IPS-NIHi7 (cell line): ENCODE measurements around the gene ZBTB8OS.
A peak's percentile ranks its signal among the peaks of the same experiment; 100 is the strongest.
"Not testable (repeated sequence)": the region's sequence is repeated elsewhere in the genome, so short reads cannot be mapped to it uniquely, and the experiment has no call there.

Source experiments
- DNase-seq: peaks from one replicate; pipeline ENCODE4 v3.0.0; 2012; ENCODE audit warnings: mixed read lengths; ENCODE audit errors: extremely low spot score

The ZBTB8OS gene

DNA sequence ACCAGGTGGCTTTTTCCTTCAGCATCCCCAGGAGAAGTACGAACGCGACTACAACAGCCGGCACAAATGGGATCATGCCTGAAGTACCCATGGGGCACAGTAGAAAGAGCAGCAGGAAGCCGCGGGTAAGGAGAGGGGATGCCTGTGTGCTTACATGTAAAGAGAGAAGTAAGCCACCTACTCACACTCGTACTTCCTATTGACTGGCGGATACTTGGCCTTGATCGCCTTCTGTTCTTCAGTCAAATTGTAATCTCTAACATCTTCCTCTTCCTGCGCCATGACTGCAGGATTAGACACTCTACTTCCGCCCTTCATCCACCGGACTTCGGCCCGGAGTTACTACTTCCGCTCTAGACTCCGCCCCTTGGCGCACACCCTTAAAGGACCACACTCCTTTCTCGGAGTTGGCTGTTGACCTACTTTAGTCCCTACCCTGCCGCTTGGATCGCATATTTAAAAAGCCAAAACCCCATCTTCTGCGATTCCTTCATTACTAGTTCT, at the start of gene ZBTB8OS:
TSS of gene ZBTB8OS (minus strand) at position 303 of the 504 bp plus-strand sequence. CDS start at position 282, 21 bp downstream.
- peak; percentile 86 for DNase-seq

DNA sequence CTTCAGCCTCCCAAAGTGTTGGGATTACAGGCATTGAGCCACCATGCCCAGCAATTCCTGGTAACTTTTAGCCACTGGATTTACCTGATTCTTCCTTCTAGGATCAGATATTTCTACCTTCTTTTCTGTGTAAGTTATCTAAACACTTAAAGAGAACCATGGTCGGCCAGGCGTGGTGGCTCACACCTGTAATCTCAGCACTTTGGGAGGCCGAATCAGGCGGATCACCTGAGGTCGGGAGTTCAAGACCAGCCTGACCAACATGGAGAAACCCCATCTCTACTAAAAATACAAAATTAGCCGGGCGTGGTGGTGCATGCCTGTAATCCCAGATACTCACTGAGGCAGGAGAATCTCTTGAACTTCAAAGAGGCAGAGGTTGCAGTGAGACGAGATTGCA, 46.6 kb upstream of the ZBTB8OS start:
- DNase-seq = not testable (repeated sequence)

DNA sequence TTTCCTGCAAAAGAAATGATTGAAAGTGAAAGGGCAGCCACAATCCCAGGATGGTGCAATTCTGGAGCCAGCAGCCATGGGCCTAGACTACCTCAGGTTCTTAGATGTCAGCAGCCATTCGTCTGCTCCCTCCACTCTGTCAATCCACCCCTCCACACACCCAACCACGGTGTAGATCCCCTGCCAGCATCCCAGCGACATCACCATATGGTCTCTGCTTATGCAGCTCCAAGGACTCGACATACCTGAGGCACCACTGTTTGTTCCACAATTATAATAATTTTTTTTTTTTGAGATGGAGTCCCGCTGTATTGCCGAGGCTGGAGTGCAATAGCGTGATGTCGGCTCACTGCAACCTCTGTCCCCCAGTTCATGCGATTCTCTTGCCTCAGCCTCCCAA, 45.7 kb upstream of the ZBTB8OS start:
- DNase-seq = no peak

- DNase-seq = no peak
These were observed 45.0 kb upstream of the ZBTB8OS start for GRCh38 chr1:32695098-32695904.

- no peak for DNase-seq
These were observed 43.3 kb upstream of the ZBTB8OS start for GRCh38 chr1:32693455-32694174.

DNA sequence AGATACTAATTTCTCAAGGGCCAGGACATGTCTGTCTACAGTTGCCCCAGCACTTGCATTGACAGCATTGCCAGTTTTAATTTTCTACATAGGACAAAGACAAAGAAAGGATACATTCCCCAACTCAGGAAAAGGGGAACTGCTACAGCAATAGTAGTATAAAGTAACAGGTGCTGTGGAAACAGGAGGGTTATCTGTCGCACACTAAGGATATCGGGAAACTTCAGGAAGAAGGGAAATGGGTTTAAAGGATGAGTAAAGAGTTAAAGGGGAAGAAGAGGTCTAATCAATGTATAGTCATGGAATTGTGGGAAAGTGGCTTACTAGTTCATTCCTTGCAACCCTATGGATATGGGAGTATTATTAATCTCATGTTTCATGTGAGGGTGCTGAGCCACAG, 36.0 kb upstream of the ZBTB8OS start:
- no peak for DNase-seq

DNA sequence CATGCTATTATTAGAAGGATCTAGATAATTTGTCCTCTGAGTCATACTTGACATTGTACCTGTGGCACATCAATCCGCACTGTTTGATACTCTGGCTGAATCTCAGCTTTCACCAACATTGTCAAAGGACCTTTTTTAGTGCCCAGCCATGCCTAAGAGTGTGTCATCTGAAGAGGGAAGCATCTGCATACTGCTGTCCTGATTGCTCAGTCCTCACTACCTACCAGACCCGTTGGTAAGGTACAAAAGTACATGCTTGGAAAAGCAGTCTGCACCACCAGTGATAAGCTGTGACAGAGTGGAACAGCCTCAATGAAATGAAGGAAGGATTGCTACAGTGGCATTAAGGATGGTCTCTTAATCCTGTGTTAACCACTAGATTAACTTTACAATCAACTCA, 35.1 kb upstream of the ZBTB8OS start:
- DNase-seq = no peak

- DNase-seq = no peak
These were observed 33.9 kb upstream of the ZBTB8OS start for GRCh38 chr1:32684167-32684811.

DNA sequence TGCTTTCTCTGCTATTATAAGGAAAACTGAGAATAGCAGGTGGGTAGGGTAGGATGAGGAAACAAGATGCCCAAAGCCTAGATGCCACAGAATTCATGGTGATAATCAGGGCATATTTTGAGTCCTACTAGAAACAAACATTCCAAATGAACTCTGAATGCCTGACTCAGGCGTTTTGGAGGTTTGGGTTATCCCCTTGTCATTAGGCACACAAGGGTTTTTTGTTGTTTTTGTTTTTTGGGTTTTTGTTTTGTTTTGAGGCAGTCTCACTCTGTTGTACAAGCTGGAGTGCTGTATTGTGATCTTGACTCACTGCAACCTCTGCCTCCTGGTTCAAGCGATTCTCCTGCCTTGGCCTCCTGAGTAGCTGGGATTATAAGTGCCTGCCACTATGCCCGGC, 33.0 kb upstream of the ZBTB8OS start:
- DNase-seq = no peak

GRCh38 chr1:32681999-32682398, 31.6 kb upstream of the ZBTB8OS start:
- no peak for DNase-seq

GRCh38 chr1:32681509-32681908, 31.2 kb upstream of the ZBTB8OS start:
- DNase-seq = no peak

DNA sequence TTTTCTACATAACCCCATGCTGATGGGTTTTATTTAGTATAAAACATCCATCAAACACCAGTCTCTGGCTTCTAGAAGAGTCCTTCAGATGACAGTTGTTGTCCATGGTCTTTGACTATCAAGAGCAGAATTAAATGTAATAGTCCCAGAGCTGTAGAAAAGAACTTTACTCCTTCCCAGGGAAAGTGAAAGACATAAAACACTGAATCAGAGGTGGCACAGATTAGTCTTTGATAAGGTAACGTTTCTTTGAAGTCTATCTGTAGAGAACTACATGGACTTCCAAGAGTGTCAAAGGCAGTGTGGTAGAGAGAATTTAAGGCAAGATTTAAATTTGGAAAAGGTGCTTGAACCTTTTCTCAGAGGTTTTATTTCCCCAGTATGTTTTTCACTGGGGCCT, 30.3 kb upstream of the ZBTB8OS start:
- no peak for DNase-seq

DNA sequence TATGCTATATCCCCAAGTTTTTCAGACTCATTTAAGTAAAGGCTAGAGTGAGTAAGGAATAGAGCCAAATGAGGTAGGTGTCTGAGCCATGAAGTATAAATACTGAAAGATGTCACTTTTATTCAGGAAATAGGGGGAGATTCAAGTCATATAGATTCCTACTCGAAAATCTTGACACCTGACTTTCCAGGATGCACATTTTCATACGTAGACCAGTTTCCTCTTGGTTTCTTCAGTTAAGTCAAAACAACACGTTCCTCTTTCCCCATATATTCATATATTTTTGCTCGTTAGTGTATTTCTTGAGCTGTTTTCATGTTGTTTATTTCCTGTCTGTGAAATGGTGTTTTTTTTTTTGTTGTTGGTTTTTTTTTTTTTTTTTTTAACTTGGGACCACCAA, 29.6 kb upstream of the ZBTB8OS start:
- not testable (repeated sequence) for DNase-seq

DNA sequence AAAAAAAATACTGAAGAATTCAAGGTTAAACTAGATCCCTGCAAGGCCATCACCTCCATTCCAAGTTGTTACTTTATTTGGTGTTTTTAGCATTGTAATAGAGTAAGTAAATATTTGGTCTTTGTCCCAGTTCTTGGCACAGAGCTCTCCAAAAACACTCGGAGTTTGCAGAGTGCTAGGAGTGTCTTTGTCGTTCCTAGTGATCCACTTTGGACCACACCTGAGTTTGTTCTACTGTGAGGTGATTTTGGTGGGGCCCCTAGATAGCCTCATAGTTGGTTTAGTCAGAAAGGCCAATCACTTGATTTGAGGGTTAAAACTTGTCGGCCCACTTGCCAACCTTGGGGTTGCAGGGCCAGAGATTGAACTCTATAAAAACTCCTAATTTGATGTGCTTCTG, 26.6 kb upstream of the ZBTB8OS start:
- DNase-seq = no peak

GRCh38 chr1:32668716-32669115, 18.4 kb upstream of the ZBTB8OS start:
- not testable (repeated sequence) for DNase-seq

DNA sequence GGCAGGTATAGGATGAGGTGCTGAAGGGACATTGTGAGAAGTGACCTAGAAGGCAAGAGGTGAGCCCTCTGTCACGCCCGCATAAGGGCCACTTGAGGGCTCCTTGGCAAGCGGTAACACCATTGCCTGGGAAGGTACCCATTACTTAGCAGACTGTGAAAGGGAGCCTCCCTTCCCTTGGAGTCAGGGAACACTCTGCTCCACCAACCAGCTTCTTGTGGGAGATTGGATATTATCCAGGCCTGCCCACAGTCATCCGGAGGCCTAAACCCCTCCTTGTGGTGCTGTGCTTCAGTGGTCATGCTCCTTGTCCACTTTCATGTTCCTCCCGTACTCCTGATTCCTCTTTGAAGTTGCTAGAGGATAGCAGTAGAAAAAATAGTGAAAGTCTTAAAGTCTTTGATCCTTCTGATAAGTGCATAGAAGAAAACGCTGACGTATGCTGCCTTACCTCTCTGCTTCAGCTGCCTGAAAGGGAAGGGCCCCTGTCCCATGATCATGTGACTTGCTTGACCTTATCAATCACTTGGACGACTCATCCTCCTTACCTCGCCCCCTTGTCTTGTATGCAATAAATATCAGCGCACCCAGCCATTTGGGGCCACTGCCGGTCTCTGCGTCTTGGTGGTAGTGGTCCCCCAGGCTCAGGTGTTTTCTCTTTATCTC, 16.7 kb upstream of the ZBTB8OS start:
- DNase-seq = no peak

- DNase-seq = no peak
These were observed 15.6 kb upstream of the ZBTB8OS start for GRCh38 chr1:32665915-32666314.

DNA sequence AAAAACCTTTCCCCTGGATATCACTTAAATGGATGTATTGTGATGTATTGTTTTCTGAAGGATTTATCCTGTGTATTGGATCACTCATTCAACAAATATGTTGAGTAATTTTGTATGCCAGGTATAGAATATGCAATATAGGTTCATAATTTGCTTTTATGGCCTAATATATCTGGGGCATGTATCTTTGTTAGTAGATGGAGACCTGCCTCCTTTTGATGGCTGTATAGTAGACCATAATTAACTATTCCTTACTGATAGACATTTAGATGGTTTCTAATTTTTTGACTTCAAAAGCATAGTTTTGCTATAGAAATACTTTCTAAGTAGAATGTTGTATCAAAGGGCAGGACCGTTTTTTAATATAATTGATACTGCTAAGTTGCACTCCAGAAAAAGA, 9.2 kb upstream of the ZBTB8OS start:
- no peak for DNase-seq

DNA sequence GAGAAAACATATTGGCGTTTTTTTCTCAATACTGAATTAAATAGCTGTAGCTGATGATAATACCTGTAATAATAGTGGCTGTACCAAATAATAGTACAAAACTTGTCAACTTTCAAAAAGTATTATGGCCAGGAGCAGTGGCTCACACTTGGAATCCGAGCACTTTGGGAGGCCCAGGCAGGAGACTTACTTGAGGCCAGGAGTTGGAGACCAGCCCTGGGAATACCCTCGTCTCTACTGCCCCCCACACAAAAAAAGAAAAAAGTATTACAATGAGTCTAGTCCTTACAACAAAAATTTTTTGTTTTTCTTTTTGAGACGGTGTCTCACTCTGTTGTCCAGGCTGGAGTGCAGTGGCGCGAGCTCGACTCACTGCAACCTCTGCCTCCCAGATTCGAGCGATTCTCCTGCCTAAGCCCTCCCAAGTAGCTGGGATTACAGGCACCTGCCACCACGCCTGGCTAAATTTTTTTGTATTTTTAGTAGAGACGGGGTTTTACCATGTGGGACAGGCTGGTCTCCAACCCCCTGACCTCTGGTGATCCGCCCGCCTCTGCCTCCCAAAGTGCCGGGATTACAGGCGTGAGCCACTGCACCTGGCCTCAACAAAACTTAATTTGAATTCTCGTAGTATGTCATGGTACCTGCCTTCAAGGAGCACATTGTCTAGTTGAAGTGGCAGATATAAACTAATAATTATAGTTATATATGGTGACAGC, 2.1 kb upstream of the ZBTB8OS start:
- DNase-seq = no peak

DNA sequence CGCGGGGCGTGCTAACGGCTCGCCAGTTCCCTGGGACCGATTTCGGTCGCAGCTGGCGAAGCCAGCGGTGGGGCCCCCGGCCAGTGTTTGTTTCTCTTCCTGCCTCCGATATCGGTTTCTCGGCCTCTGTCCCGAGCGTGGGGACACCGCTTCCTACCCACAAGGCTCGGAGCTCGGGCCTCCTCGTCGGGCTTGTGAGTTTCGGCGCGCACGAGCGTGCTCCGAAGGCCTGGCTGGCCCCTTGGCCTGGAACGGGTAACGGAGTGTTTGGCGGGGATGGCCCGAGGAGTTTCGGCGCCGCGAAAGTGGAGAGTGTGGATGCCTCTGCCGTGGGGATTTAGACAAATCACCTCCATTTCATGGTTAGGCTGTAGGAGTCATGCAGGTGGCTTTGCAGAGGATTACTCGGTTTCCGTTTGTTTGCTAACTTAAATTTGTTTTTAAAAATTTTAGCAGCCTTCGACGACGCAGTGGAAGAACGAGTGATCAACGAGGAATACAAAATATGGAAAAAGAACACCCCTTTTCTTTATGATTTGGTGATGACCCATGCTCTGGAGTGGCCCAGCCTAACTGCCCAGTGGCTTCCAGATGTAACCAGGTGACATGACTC, 1.2 kb upstream of the ZBTB8OS start:
- DNase-seq = no peak
